GM18502 (cell line): ENCODE data around the gene ACTL6A.
A peak's percentile ranks its signal among the peaks of the same experiment; 100 is the strongest.
"Not testable (repeated sequence)": the region's sequence is repeated elsewhere in the genome, so short reads cannot be mapped to it uniquely, and the experiment has no call there.

Experiments
- ATAC-seq: cut with Tn5 transposase; IDR thresholded peaks from one replicate; pipeline ENCODE4 v1.9.1; 2021; ENCODE audit warnings: mild to moderate bottlenecking; ENCODE audit not compliant: unreplicated experiment, poor library complexity

The ACTL6A gene

GRCh38 chr3:179562591-179563270, at the start of gene ACTL6A:
Gene ACTL6A, plus strand, starts transcription at chr3:179562926. Its CDS starts 167 bp downstream, at chr3:179563093.
- ATAC-seq, result peak; percentile 95

- ATAC-seq, result no peak
These were observed 48.9 kb upstream of the ACTL6A start for GRCh38 chr3:179513862-179514261.

GRCh38 chr3:179516461-179517251, 46.1 kb upstream of the ACTL6A start:
- not testable (repeated sequence) for ATAC-seq

GRCh38 chr3:179526482-179526881, 36.2 kb upstream of the ACTL6A start:
- ATAC-seq, result no peak

- ATAC-seq, result no peak
These were observed 35.7 kb upstream of the ACTL6A start for GRCh38 chr3:179526989-179527391.

GRCh38 chr3:179528772-179529171, 34.0 kb upstream of the ACTL6A start:
- ATAC-seq, result no peak

- ATAC-seq, result no peak
These were observed 31.1 kb upstream of the ACTL6A start for GRCh38 chr3:179531576-179531975.

- no peak for ATAC-seq
These were observed 29.5 kb upstream of the ACTL6A start for GRCh38 chr3:179533274-179533673.

- ATAC-seq, result no peak
These were observed 26.5 kb upstream of the ACTL6A start for GRCh38 chr3:179536256-179536655.

GRCh38 chr3:179541094-179541493, 21.6 kb upstream of the ACTL6A start:
- ATAC-seq, result no peak

- no peak for ATAC-seq
These were observed 21.1 kb upstream of the ACTL6A start for GRCh38 chr3:179541596-179541995.

GRCh38 chr3:179542375-179542774, 20.4 kb upstream of the ACTL6A start:
- no peak for ATAC-seq

GRCh38 chr3:179544981-179545645, 17.6 kb upstream of the ACTL6A start:
- ATAC-seq, result no peak

GRCh38 chr3:179546814-179547241, 15.9 kb upstream of the ACTL6A start:
- no peak for ATAC-seq

GRCh38 chr3:179551349-179552105, 11.2 kb upstream of the ACTL6A start:
- ATAC-seq, result no peak

GRCh38 chr3:179558742-179559364, 3.9 kb upstream of the ACTL6A start:
- ATAC-seq, result no peak

GRCh38 chr3:179560791-179561190, 1.9 kb upstream of the ACTL6A start:
- ATAC-seq, result no peak

- peak; percentile 58 for ATAC-seq
These were observed 601 bp downstream of the ACTL6A start for GRCh38 chr3:179563271-179563783.

- no peak for ATAC-seq
These were observed 2.8 kb downstream of the ACTL6A start for GRCh38 chr3:179565496-179565895.

GRCh38 chr3:179580992-179581391, 18.3 kb downstream of the ACTL6A start:
- ATAC-seq, result no peak
